Fibroblast of the aortic adventitia (primary cell): ENCODE data around the gene DICER1. TPM values are rescaled to one million over a fixed set of nuclear protein-coding genes. Genes with fewer than 3 reads are reported as not detected.

ENCODE experiments used
- DNase-seq: peaks from one replicate; pipeline ENCODE4 v3.0.0-alpha.2; 2010; ENCODE audit warnings: low read depth
- H3K4me3 ChIP-seq: 2 replicates; pipeline ENCODE4 v1.5.1; 2011; ENCODE audit warnings: low read depth, mild to moderate bottlenecking, control low read depth, low read length, moderate library complexity
- CTCF ChIP-seq: IDR thresholded peaks from 2 replicates; pipeline ENCODE4 v1.5.1; 2011; ENCODE audit warnings: mild to moderate bottlenecking, low read length, control low read depth, inconsistent platforms; ENCODE audit not compliant: insufficient read depth
- total RNA-seq: library from RNA; depleted of rRNA; stranded (reverse); fragments of >200 nt; gene quantifications from 2 replicates; pipeline ENCODE4 v1.2.3, GENCODE V29; 2012; ENCODE audit warnings: low replicate concordance

The DICER1 gene
- total RNA-seq, 1 donor = 46.6 TPM

- DNase-seq = no peak
- TF ChIP-seq CTCF = no peak
- H3K4me3 ChIP-seq = no peak overlapping the region
Observed at GRCh38 chr14:95191445-95192199, 34.3 kb upstream of the DICER1 start.

GRCh38 chr14:95190857-95191256 is 33.5 kb upstream of the DICER1 start:
- no peak for TF ChIP-seq CTCF
- no peak for DNase-seq
- H3K4me3 ChIP-seq = no peak overlapping the region

GRCh38 chr14:95190346-95190840 is 33.1 kb upstream of the DICER1 start:
- H3K4me3 ChIP-seq = no peak overlapping the region
- no peak for DNase-seq
- no peak for TF ChIP-seq CTCF

- DNase-seq = no peak
- TF ChIP-seq CTCF = no peak
- H3K4me3 ChIP-seq = no peak overlapping the region
Observed at GRCh38 chr14:95189367-95190132, 32.2 kb upstream of the DICER1 start.

GRCh38 chr14:95188380-95188779 is 31.1 kb upstream of the DICER1 start:
- no peak for DNase-seq
- H3K4me3 ChIP-seq = no peak overlapping the region

More at GRCh38 chr14:95188380-95188779, 31.1 kb upstream of the DICER1 start:
- no peak for TF ChIP-seq CTCF
